Measurements from ENCODE around the gene NWD2. TPM values are rescaled to one million over a fixed set of nuclear protein-coding genes. Genes with fewer than 3 reads are reported as not detected.

The NWD2 gene
- total RNA-seq, 2 donors from 2014 or later, result not detected

GRCh38 chr4:37389366-37389765 lies 144.8 kb downstream of the NWD2 start:
- Histone ChIP-seq H3K27me3 (ENCODE audit: control insufficient read depth, insufficient read depth, low read length, poor library complexity, severe bottlenecking) (no peaks in the 10 kb centered on the region), H3K9me3 (ENCODE audit: control insufficient read depth, low read length) (no peaks in the 10 kb centered on the region), H3K27ac (ENCODE audit: low read depth, low read length) (no peak overlapping the region), H3K36me3 (ENCODE audit: control insufficient read depth, insufficient read depth, low read length) (no peaks in the 10 kb centered on the region), H3K9ac (ENCODE audit: extremely low read depth, low read length, poor library complexity, severe bottlenecking) (no peak overlapping the region), H3K4me3 (ENCODE audit: low read length) (no peak overlapping the region), H3K4me1 (ENCODE audit: control insufficient read depth, insufficient read depth, low read length) (peaks cover 4% of the 10 kb centered on the region)
- TF ChIP-seq, protein P1, sequence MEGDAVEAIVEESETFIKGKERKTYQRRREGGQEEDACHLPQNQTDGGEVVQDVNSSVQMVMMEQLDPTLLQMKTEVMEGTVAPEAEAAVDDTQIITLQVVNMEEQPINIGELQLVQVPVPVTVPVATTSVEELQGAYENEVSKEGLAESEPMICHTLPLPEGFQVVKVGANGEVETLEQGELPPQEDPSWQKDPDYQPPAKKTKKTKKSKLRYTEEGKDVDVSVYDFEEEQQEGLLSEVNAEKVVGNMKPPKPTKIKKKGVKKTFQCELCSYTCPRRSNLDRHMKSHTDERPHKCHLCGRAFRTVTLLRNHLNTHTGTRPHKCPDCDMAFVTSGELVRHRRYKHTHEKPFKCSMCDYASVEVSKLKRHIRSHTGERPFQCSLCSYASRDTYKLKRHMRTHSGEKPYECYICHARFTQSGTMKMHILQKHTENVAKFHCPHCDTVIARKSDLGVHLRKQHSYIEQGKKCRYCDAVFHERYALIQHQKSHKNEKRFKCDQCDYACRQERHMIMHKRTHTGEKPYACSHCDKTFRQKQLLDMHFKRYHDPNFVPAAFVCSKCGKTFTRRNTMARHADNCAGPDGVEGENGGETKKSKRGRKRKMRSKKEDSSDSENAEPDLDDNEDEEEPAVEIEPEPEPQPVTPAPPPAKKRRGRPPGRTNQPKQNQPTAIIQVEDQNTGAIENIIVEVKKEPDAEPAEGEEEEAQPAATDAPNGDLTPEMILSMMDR (conservative IDR thresholded peaks at IDR 0.05), result no peak
- 66 to 78% methylated on average over 4 to 7 of the region's 7 CpGs for WGBS, 2 experiments (ENCODE audit: insufficient coverage in 1 of 2, insufficient read length in 1 of 2)
- Mint-ChIP-seq H3K27ac (no peak overlapping the region), H3K36me3 (ENCODE audit: low read depth) (no peaks in the 10 kb centered on the region), H3K9me3 (no peaks in the 10 kb centered on the region), H3K4me1 (peaks cover 18% of the 10 kb centered on the region), H3K4me3 (no peak overlapping the region), H3K27me3 (ENCODE audit: insufficient read depth) (peaks cover 20% of the 10 kb centered on the region)
- DNase-seq, result peak; percentile 54

GRCh38 chr4:37389967-37390580 lies 145.5 kb downstream of the NWD2 start:
- Mint-ChIP-seq H3K27ac (no peak overlapping the region), H3K4me3 (no peak overlapping the region), H3K9me3 (no peaks in the 10 kb centered on the region), H3K36me3 (ENCODE audit: low read depth) (no peaks in the 10 kb centered on the region), H3K4me1 (peaks cover 21% of the 10 kb centered on the region), H3K27me3 (ENCODE audit: insufficient read depth) (peaks cover 20% of the 10 kb centered on the region)
- Histone ChIP-seq H3K4me1 (ENCODE audit: control insufficient read depth, insufficient read depth, low read length) (peaks cover 3% of the 10 kb centered on the region), H3K36me3 (ENCODE audit: control insufficient read depth, insufficient read depth, low read length) (no peaks in the 10 kb centered on the region), H3K9me3 (ENCODE audit: control insufficient read depth, low read length) (no peaks in the 10 kb centered on the region), H3K27ac (ENCODE audit: low read depth, low read length) (no peak overlapping the region), H3K9ac (ENCODE audit: extremely low read depth, low read length, poor library complexity, severe bottlenecking) (no peak overlapping the region), H3K27me3 (ENCODE audit: control insufficient read depth, insufficient read depth, low read length, poor library complexity, severe bottlenecking) (no peaks in the 10 kb centered on the region), H3K4me3 (ENCODE audit: low read length) (no peak overlapping the region)
- TF ChIP-seq, protein P1 (conservative IDR thresholded peaks at IDR 0.05), result peak; percentile 90
- 61 to 100% methylated on average over 1 to 7 of the region's 7 CpGs for WGBS, 2 experiments (ENCODE audit: insufficient coverage in 1 of 2, insufficient read length in 1 of 2)
- peak; percentile 70 for DNase-seq

GRCh38 chr4:37392521-37393255 lies 148.1 kb downstream of the NWD2 start:
- no peaks in the 10 kb centered on the region for H3K27me3 Mint-ChIP-seq (ENCODE audit: insufficient read depth)
- H3K36me3 Mint-ChIP-seq (ENCODE audit: low read depth), result no peaks in the 10 kb centered on the region
- no peak overlapping the region for H3K4me3 ChIP-seq (ENCODE audit: low read length)
- no peak overlapping the region for H3K4me3 Mint-ChIP-seq
- no peaks in the 10 kb centered on the region for H3K36me3 ChIP-seq (ENCODE audit: control insufficient read depth, insufficient read depth, low read length)
- peaks cover 23% of the 10 kb centered on the region for H3K4me1 Mint-ChIP-seq
- peak overlapping the region; percentile 7 for H3K27ac ChIP-seq (ENCODE audit: low read depth, low read length)
- WGBS, 2 experiments (ENCODE audit: insufficient coverage in 1 of 2, insufficient read length in 1 of 2), result 87 to 88% methylated on average over 7 to 9 of the region's 9 CpGs
- peak overlapping the region; percentile 45 for H3K27ac Mint-ChIP-seq
- no peaks in the 10 kb centered on the region for H3K9me3 ChIP-seq (ENCODE audit: control insufficient read depth, low read length)
- peaks cover 3% of the 10 kb centered on the region for H3K4me1 ChIP-seq (ENCODE audit: control insufficient read depth, insufficient read depth, low read length)
- no peaks in the 10 kb centered on the region for H3K9me3 Mint-ChIP-seq
- no peak overlapping the region for H3K9ac ChIP-seq (ENCODE audit: extremely low read depth, low read length, poor library complexity, severe bottlenecking)
- no peak for DNase-seq
- TF ChIP-seq, protein P1 (conservative IDR thresholded peaks at IDR 0.05), result no peak
- H3K27me3 ChIP-seq (ENCODE audit: control insufficient read depth, insufficient read depth, low read length, poor library complexity, severe bottlenecking), result no peaks in the 10 kb centered on the region
